ENCODE results near the gene CTNNA3. TPM values are rescaled to one million over a fixed set of nuclear protein-coding genes. Genes with fewer than 3 reads are reported as not detected.

CTNNA3 gene
- total and polyA plus RNA-seq, 4 donors = 0.16 to 2.4 (median 1.4) TPM

GRCh38 chr10:67549390-67549789 is 146.6 kb downstream of the CTNNA3 start:
- no peak overlapping the region for H3K4me3 ChIP-seq (ENCODE audit: low read depth in 1 of 3, low read length in 3 of 3)
- 79% methylated on average over 2 of the region's 2 CpGs for WGBS
- DNase-seq (ENCODE audit: low spot score) = no peak
- no peaks in the 10 kb centered on the region for H3K36me3 ChIP-seq (ENCODE audit: control insufficient read depth in 4 of 4, insufficient read depth in 3 of 4, low read depth in 1 of 4, low read length in 3 of 4)
- H3K9me3 ChIP-seq (ENCODE audit: control insufficient read depth in 4 of 4, low read length in 3 of 4) = peaks cover 0 to 1% (median 0%) of the 10 kb centered on the region in 4 donors
- H3K27ac ChIP-seq (ENCODE audit: low read depth in 1 of 2, low read length in 2 of 2) = no peak overlapping the region
- no peak overlapping the region for H3K9ac ChIP-seq (ENCODE audit: low read depth in 1 of 2, low read length in 2 of 2)
- H3K4me1 ChIP-seq (ENCODE audit: control insufficient read depth in 4 of 4, insufficient read depth in 4 of 4, low read length in 3 of 4) = no peaks in the 10 kb centered on the region
- H3K27me3 ChIP-seq (ENCODE audit: control insufficient read depth in 4 of 4, insufficient read depth in 4 of 4, low read length in 3 of 4) = no peaks in the 10 kb centered on the region
- TF ChIP-seq HNF4A (conservative IDR thresholded peaks at IDR 0.05) = no peak

DNA sequence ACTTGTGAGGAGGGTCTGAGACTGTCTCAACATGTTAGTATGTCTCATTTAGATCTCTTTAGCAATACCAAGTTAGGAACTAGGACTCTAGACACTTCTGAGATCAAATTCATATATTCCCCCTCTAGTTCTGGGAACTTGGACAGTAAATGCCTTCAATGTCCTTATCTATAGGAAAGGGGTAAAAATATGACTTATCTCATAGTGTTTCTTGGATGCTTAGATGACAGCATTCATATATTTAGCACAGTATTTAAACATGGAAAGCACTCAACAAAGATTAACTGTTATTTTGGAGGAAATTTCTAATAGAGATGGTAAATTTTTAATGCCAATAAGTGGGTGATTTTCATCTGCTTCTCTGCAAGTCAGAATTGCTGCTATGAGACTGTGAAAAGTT is 154.6 kb downstream of the CTNNA3 start:
- H3K4me3 ChIP-seq (ENCODE audit: low read depth in 1 of 3, low read length in 3 of 3) = no peak overlapping the region
- TF ChIP-seq GABPA (IDR thresholded peaks at IDR 0.05 in 1 of 2, conservative IDR thresholded peaks at IDR 0.05 in 1 of 2) = no peak
- no peak for TF ChIP-seq RAD21 (IDR thresholded peaks at IDR 0.05)
- no peak for TF ChIP-seq HNF4A (conservative IDR thresholded peaks at IDR 0.05)
- no peak for TF ChIP-seq REST (IDR thresholded peaks at IDR 0.05)
- TF ChIP-seq ATF3 (IDR thresholded peaks at IDR 0.05) = no peak
- no peak for TF ChIP-seq RXRA (IDR thresholded peaks at IDR 0.05)
- no peak for TF ChIP-seq FOXA2 (IDR thresholded peaks at IDR 0.05)
- no peak for TF ChIP-seq MAX (IDR thresholded peaks at IDR 0.05)
- TF ChIP-seq, protein P1, sequence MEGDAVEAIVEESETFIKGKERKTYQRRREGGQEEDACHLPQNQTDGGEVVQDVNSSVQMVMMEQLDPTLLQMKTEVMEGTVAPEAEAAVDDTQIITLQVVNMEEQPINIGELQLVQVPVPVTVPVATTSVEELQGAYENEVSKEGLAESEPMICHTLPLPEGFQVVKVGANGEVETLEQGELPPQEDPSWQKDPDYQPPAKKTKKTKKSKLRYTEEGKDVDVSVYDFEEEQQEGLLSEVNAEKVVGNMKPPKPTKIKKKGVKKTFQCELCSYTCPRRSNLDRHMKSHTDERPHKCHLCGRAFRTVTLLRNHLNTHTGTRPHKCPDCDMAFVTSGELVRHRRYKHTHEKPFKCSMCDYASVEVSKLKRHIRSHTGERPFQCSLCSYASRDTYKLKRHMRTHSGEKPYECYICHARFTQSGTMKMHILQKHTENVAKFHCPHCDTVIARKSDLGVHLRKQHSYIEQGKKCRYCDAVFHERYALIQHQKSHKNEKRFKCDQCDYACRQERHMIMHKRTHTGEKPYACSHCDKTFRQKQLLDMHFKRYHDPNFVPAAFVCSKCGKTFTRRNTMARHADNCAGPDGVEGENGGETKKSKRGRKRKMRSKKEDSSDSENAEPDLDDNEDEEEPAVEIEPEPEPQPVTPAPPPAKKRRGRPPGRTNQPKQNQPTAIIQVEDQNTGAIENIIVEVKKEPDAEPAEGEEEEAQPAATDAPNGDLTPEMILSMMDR (IDR thresholded peaks at IDR 0.05; ENCODE audit: low read depth, low read length, missing input control) = no peak
- no peak for TF ChIP-seq SP1 (IDR thresholded peaks at IDR 0.05)
- TF ChIP-seq TAF1 (conservative IDR thresholded peaks at IDR 0.05) = no peak
- no peak for TF ChIP-seq ZBTB33 (IDR thresholded peaks at IDR 0.05)
- TF ChIP-seq FOXA1 (IDR thresholded peaks at IDR 0.05) = no peak
- TF ChIP-seq EGR1 (IDR thresholded peaks at IDR 0.05; ENCODE audit: low read depth in 2 of 2) = no peak
- no peak for TF ChIP-seq HNF4G (IDR thresholded peaks at IDR 0.05)
- TF ChIP-seq YY1 (IDR thresholded peaks at IDR 0.05) = no peak
- TF ChIP-seq JUND (IDR thresholded peaks at IDR 0.05) = no peak
- TF ChIP-seq NR2F2 (IDR thresholded peaks at IDR 0.05) = no peak
- DNase-seq (ENCODE audit: low spot score) = no peak
- no peaks in the 10 kb centered on the region for H3K9me3 ChIP-seq (ENCODE audit: control insufficient read depth in 4 of 4, low read length in 3 of 4)
- H3K27me3 ChIP-seq (ENCODE audit: control insufficient read depth in 4 of 4, insufficient read depth in 4 of 4, low read length in 3 of 4) = no peaks in the 10 kb centered on the region
- H3K9ac ChIP-seq (ENCODE audit: low read depth in 1 of 2, low read length in 2 of 2) = no peak overlapping the region
- no peaks in the 10 kb centered on the region for H3K36me3 ChIP-seq (ENCODE audit: control insufficient read depth in 4 of 4, insufficient read depth in 3 of 4, low read depth in 1 of 4, low read length in 3 of 4)
- H3K4me1 ChIP-seq (ENCODE audit: control insufficient read depth in 4 of 4, insufficient read depth in 4 of 4, low read length in 3 of 4) = no peaks in the 10 kb centered on the region
- no peak overlapping the region for H3K27ac ChIP-seq (ENCODE audit: low read depth in 1 of 2, low read length in 2 of 2)
